ENCODE data around the gene IMMP2L.
"Not testable (repeated sequence)": the region's sequence is repeated elsewhere in the genome, so short reads cannot be mapped to it uniquely, and the experiment has no call there.

The IMMP2L gene

GRCh38 chr7:111465774-111466173 is 96.5 kb downstream of the IMMP2L start:
- not testable (repeated sequence) for DNase-seq

GRCh38 chr7:111460695-111461094 is 101.6 kb downstream of the IMMP2L start:
- DNase-seq, result no peak

- no peak for DNase-seq
Observed at GRCh38 chr7:111459757-111460280, 102.5 kb downstream of the IMMP2L start.

- no peak for DNase-seq
Observed at GRCh38 chr7:111459065-111459756, 103.1 kb downstream of the IMMP2L start.

- DNase-seq, result not testable (repeated sequence)
Observed at GRCh38 chr7:111450705-111451104, 111.6 kb downstream of the IMMP2L start.

- not testable (repeated sequence) for DNase-seq
Observed at GRCh38 chr7:111447502-111447901, 114.8 kb downstream of the IMMP2L start.

- no peak for DNase-seq
Observed at GRCh38 chr7:111439977-111440376, 122.3 kb downstream of the IMMP2L start.

- no peak for DNase-seq
Observed at GRCh38 chr7:111438369-111439289, 123.7 kb downstream of the IMMP2L start.

GRCh38 chr7:111437736-111438135 is 124.6 kb downstream of the IMMP2L start:
- no peak for DNase-seq

- DNase-seq, result no peak
Observed at GRCh38 chr7:111436608-111437007, 125.7 kb downstream of the IMMP2L start.

- DNase-seq, result no peak
Observed at GRCh38 chr7:111433426-111433825, 128.9 kb downstream of the IMMP2L start.

GRCh38 chr7:111429781-111430180 is 132.5 kb downstream of the IMMP2L start:
- DNase-seq, result no peak

GRCh38 chr7:111424768-111425167 is 137.5 kb downstream of the IMMP2L start:
- DNase-seq, result no peak

GRCh38 chr7:111414374-111414773 is 147.9 kb downstream of the IMMP2L start:
- DNase-seq, result no peak

GRCh38 chr7:111413739-111414138 is 148.6 kb downstream of the IMMP2L start:
- no peak for DNase-seq

- DNase-seq, result no peak
Observed at GRCh38 chr7:111410899-111411298, 151.4 kb downstream of the IMMP2L start.

GRCh38 chr7:111409714-111410422 is 152.4 kb downstream of the IMMP2L start:
- no peak for DNase-seq

- no peak for DNase-seq
Observed at GRCh38 chr7:111408724-111409123, 153.6 kb downstream of the IMMP2L start.

- no peak for DNase-seq
Observed at GRCh38 chr7:111407258-111407657, 155.0 kb downstream of the IMMP2L start.

GRCh38 chr7:111405621-111406020 is 156.7 kb downstream of the IMMP2L start:
- no peak for DNase-seq

- no peak for DNase-seq
Observed at GRCh38 chr7:111401516-111401915, 160.8 kb downstream of the IMMP2L start.

- no peak for DNase-seq
Observed at GRCh38 chr7:111400088-111400487, 162.2 kb downstream of the IMMP2L start.
